ENCODE measurements around the gene KSR2. TPM values are rescaled to one million over a fixed set of nuclear protein-coding genes. Genes with fewer than 3 reads are reported as not detected.

Gene KSR2
- total and polyA plus RNA-seq, 7 donors = under 0.01 to 0.04 (median 0.02) TPM; not detected in 2

DNA sequence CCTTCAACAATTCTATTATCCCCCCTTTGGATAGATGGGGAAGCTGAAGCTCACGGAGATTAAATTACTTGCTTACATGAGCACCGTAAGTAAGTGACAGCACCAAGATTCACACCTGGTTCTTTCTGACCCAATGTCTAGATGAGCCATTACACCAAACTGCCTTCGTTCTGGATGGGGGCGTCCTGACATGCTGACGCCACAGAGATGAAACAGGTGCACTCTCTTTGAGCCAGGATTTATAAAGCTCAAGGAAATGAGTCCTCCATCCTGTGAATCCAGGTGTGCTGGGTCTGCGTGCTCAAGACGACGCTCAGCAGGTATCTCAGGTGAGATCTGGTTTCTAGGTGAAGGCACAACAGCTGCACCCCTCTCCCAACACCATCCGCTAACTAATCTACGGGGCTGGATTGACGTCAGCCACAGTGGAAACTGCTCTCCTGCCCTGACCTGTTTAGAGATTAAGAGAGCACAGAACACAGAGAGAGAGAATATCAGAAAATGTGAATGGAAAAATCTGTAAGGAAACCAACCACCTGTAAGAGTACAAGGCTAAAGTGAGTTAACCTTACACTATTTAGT, 61.6 kb downstream of the KSR2 start:
- Histone ChIP-seq H3K36me3 (ENCODE audit: insufficient read depth in 1 of 2, low read depth in 1 of 2) (no peaks in the 10 kb centered on the region), H3K27ac (no peak overlapping the region), H3K4me3 (no peak overlapping the region), H3K9me3 (no peaks in the 10 kb centered on the region), H3K4me1 (no peaks in the 10 kb centered on the region), H3K27me3 (ENCODE audit: insufficient read depth in 3 of 3, low read length in 2 of 3) (no peaks in the 10 kb centered on the region)
- TF ChIP-seq, protein P1, sequence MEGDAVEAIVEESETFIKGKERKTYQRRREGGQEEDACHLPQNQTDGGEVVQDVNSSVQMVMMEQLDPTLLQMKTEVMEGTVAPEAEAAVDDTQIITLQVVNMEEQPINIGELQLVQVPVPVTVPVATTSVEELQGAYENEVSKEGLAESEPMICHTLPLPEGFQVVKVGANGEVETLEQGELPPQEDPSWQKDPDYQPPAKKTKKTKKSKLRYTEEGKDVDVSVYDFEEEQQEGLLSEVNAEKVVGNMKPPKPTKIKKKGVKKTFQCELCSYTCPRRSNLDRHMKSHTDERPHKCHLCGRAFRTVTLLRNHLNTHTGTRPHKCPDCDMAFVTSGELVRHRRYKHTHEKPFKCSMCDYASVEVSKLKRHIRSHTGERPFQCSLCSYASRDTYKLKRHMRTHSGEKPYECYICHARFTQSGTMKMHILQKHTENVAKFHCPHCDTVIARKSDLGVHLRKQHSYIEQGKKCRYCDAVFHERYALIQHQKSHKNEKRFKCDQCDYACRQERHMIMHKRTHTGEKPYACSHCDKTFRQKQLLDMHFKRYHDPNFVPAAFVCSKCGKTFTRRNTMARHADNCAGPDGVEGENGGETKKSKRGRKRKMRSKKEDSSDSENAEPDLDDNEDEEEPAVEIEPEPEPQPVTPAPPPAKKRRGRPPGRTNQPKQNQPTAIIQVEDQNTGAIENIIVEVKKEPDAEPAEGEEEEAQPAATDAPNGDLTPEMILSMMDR (IDR thresholded peaks at IDR 0.05) = no peak
- no peak for DNase-seq
- WGBS, 3 donors = 36 to 45% (median 39%) methylated on average over 11 of the region's 11 CpGs
- ATAC-seq = no peak
- intact Hi-C loops (cut with DNase I) = no loop called here

DNA sequence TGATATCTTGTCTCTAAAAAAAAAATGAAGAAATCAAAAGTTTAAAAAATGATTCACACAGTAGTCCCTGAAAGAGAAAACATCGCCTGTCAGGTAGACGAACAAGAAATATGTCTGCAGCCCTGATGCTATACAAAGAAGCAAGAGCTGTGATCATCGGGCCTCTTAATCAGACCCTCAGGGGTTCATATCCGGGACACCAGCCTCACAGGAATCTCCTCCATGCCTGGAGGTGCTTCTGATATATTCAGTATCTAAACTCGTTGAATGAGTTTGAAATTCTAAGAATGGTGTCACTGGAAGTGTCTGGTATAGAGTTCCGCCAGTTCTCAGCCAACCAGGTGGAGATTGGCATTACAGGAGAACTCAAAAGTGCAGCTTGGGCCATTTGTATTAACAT, 64.7 kb downstream of the KSR2 start:
- H3K27ac ChIP-seq = no peak overlapping the region
- H3K4me1 ChIP-seq = no peaks in the 10 kb centered on the region
- H3K36me3 ChIP-seq (ENCODE audit: insufficient read depth in 1 of 2, low read depth in 1 of 2) = no peaks in the 10 kb centered on the region
- H3K9me3 ChIP-seq = no peaks in the 10 kb centered on the region
- no peak for ATAC-seq
- H3K4me3 ChIP-seq = no peak overlapping the region
- TF ChIP-seq, protein P1 (IDR thresholded peaks at IDR 0.05) = no peak
- no peaks in the 10 kb centered on the region for H3K27me3 ChIP-seq (ENCODE audit: insufficient read depth in 3 of 3, low read length in 2 of 3)
- intact Hi-C loops (cut with DNase I) = no loop called here
- DNase-seq = no peak
- 81 to 85% (median 82%) methylated on average over 6 of the region's 6 CpGs for WGBS, 3 donors

DNA sequence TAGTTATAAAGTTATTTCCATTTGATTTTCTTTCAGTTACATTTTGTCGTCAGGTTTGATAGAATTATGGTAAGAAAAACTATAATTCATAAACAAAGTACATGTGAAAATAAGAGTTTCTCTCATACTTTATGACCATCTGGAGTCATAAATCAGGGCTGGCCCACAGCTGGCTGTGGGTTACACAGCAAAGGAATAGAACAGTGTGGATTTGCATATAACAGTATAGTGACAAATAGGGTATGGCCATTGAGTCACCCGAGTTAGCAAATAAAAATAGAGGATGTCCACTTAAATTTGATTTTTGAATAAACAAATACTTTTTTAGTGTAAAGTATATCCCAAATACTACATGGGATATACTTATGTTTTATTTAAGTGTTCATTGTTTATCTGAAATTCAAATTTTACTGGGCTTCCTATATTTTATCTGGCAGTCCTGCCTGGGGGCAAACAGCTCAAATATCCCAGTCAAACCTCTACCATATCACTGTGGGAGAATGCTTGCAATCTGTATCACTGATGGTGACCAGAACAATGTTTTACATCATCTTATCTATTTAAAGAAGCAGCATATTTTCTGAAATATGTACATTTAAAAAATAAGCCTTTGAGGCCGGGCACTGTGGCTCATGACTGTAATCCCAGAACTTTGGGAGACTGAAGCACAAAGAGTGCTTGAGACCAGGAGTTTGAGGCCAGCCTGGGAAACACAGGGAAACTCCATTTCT, 65.5 kb downstream of the KSR2 start:
- no peaks in the 10 kb centered on the region for H3K27me3 ChIP-seq (ENCODE audit: insufficient read depth in 3 of 3, low read length in 2 of 3)
- H3K9me3 ChIP-seq = no peaks in the 10 kb centered on the region
- no peaks in the 10 kb centered on the region for H3K36me3 ChIP-seq (ENCODE audit: insufficient read depth in 1 of 2, low read depth in 1 of 2)
- WGBS, 3 donors = 28 to 34% (median 32%) methylated on average over 3 of the region's 3 CpGs
- intact Hi-C loops (cut with DNase I) = no loop called here
- H3K27ac ChIP-seq = no peak overlapping the region
- H3K4me3 ChIP-seq = no peak overlapping the region
- no peaks in the 10 kb centered on the region for H3K4me1 ChIP-seq
- no peak for ATAC-seq
- TF ChIP-seq, protein P1 (IDR thresholded peaks at IDR 0.05) = no peak
- DNase-seq = no peak

DNA sequence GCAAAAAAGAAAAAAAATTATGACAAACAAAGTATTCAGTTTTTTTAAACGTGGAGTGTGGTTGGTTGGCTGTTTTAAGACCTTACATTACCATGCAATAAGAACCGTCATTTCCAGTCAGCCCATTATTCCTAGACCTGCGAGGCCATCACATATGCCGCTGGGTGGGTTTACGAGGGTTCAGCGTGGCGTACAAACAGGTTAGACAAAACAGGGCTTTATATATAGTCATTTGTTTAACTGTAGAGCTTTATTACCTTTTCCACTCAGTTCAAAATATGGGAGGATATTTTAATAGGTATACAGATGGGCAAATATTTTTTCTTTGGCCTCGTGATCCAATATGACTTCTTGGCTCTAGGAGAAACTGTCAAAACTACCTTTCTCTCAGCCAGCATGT, 67.2 kb downstream of the KSR2 start:
- TF ChIP-seq, protein P1 (IDR thresholded peaks at IDR 0.05) = no peak
- DNase-seq (no peak), ATAC-seq (no peak)
- H3K9me3 ChIP-seq = no peaks in the 10 kb centered on the region
- H3K4me3 ChIP-seq = no peak overlapping the region
- H3K4me1 ChIP-seq = no peaks in the 10 kb centered on the region
- H3K27ac ChIP-seq = no peak overlapping the region
- intact Hi-C loops (cut with DNase I) = no loop called here
- H3K36me3 ChIP-seq (ENCODE audit: insufficient read depth in 1 of 2, low read depth in 1 of 2) = no peaks in the 10 kb centered on the region
- no peaks in the 10 kb centered on the region for H3K27me3 ChIP-seq (ENCODE audit: insufficient read depth in 3 of 3, low read length in 2 of 3)
- 76 to 84% (median 83%) methylated on average over 8 of the region's 8 CpGs for WGBS, 3 donors

Measured in psoas muscle (tissue), 8 donors.